CD14-positive monocyte (primary cell): ENCODE results near the gene ANP32A. TPM values are rescaled to one million over a fixed set of nuclear protein-coding genes. Genes with fewer than 3 reads are reported as not detected.

Experiments
- DNase-seq, 3 donors: peaks; one replicate each; pipeline ENCODE4 v3.0.0-alpha.2; 2011 to 2022
- H2AFZ ChIP-seq: 2 replicates; pipeline ENCODE4 v1.6.0; 2012; ENCODE audit warnings: mild to moderate bottlenecking, low read depth, low read length, inconsistent platforms; ENCODE audit not compliant: insufficient read depth, poor library complexity, severe bottlenecking
- H3K27ac ChIP-seq, 2 donors: 1 replicate in 1 of 2; 2 replicates in 1 of 2; pipeline ENCODE4 v1.5.1; 2012 to 2013; ENCODE audit warnings: low read length in 2 of 2, control low read depth in 1 of 2, inconsistent platforms in 1 of 2, low read depth in 1 of 2, mild to moderate bottlenecking in 1 of 2
- H3K27me3 ChIP-seq, 2 donors: one replicate each; pipeline versions ENCODE4 v1.6.0 to v1.6.1; 2011 to 2013; ENCODE audit warnings: low read length in 2 of 2; ENCODE audit not compliant: control insufficient read depth in 2 of 2, insufficient read depth in 2 of 2
- H3K36me3 ChIP-seq, 2 donors: replicated peaks in 1 of 2; 1 replicate in 1 of 2; 2 replicates in 1 of 2; pipeline versions ENCODE4 v1.5.1 to v1.6.1; 2012 to 2013; ENCODE audit warnings: low read length in 2 of 2, control low read depth in 1 of 2, inconsistent platforms in 1 of 2, mild to moderate bottlenecking in 1 of 2; ENCODE audit not compliant: insufficient read depth in 2 of 2, control insufficient read depth in 1 of 2
- H3K4me1 ChIP-seq, 2 donors: 1 replicate in 1 of 2; 2 replicates in 1 of 2; pipeline versions ENCODE4 v1.5.1 to v1.6.1; 2012 to 2013; ENCODE audit warnings: low read length in 2 of 2, control low read depth in 1 of 2, inconsistent platforms in 1 of 2, mild to moderate bottlenecking in 1 of 2, moderate library complexity in 1 of 2; ENCODE audit not compliant: insufficient read depth in 2 of 2, control insufficient read depth in 1 of 2
- H3K4me2 ChIP-seq: replicated peaks from 2 replicates; pipeline ENCODE3; 2012; ENCODE audit warnings: low read length, moderate library complexity, mild to moderate bottlenecking; ENCODE audit not compliant: poor library complexity, severe bottlenecking; ENCODE audit errors: extremely low read depth
- H3K4me3 ChIP-seq, 3 experiments: fragments of 200-600 bp in 1 of 3; sonication (generic) in 1 of 3; replicated peaks in 1 of 3; 1 replicate in 2 of 3; 2 replicates in 1 of 3; pipeline ENCODE4 v1.5.1; 2011 to 2013; ENCODE audit warnings: low read length in 3 of 3, mild to moderate bottlenecking in 3 of 3, control low read depth in 2 of 3, low read depth in 2 of 3, inconsistent platforms in 1 of 3, moderate library complexity in 1 of 3
- H3K79me2 ChIP-seq: 2 replicates; pipeline ENCODE4 v1.6.0; 2012; ENCODE audit warnings: mild to moderate bottlenecking, control low read depth, inconsistent platforms, low read length, moderate library complexity; ENCODE audit not compliant: insufficient read depth
- H3K9ac ChIP-seq: 2 replicates; pipeline ENCODE4 v1.6.0; 2017; ENCODE audit warnings: low read length, mild to moderate bottlenecking; ENCODE audit not compliant: insufficient read depth, poor library complexity, severe bottlenecking
- H3K9me3 ChIP-seq, 2 donors: replicated peaks in 1 of 2; 1 replicate in 1 of 2; 2 replicates in 1 of 2; pipeline versions ENCODE4 v1.5.1 to v1.6.1; 2012 to 2013; ENCODE audit warnings: low read length in 2 of 2, control low read depth in 1 of 2; ENCODE audit not compliant: control insufficient read depth in 1 of 2, insufficient read depth in 1 of 2
- H4K20me1 ChIP-seq: 2 replicates; pipeline ENCODE4 v1.6.0; 2012; ENCODE audit warnings: mild to moderate bottlenecking, low read length, control low read depth, moderate library complexity; ENCODE audit not compliant: insufficient read depth
- H3K27ac Mint-ChIP-seq, 7 donors: one replicate each; pipeline ENCODE4 v1.8.0; 2020; ENCODE audit warnings: mild to moderate bottlenecking in 7 of 7, mixed read lengths in 7 of 7, moderate library complexity in 6 of 7, inconsistent platforms in 2 of 7
- H3K27me3 Mint-ChIP-seq, 3 donors: one replicate each; pipeline ENCODE4 v1.8.0; 2021 to 2022; ENCODE audit warnings: low read depth in 3 of 3, mild to moderate bottlenecking in 3 of 3, mixed read lengths in 3 of 3, moderate library complexity in 3 of 3, inconsistent platforms in 1 of 3
- H3K36me3 Mint-ChIP-seq, 2 donors: one replicate each; pipeline ENCODE4 v1.8.0; 2020; ENCODE audit warnings: mixed read lengths in 2 of 2, inconsistent platforms in 1 of 2, mild to moderate bottlenecking in 1 of 2
- H3K4me1 Mint-ChIP-seq: one replicate; pipeline ENCODE4 v1.8.0; 2020; ENCODE audit warnings: mild to moderate bottlenecking, mixed read lengths
- H3K4me3 Mint-ChIP-seq, 2 donors: one replicate each; pipeline ENCODE4 v1.8.0; 2020; ENCODE audit warnings: mild to moderate bottlenecking in 2 of 2, mixed read lengths in 2 of 2, moderate library complexity in 1 of 2
- H3K9me3 Mint-ChIP-seq, 7 donors: one replicate each; pipeline ENCODE4 v1.8.0; 2020 to 2022; ENCODE audit warnings: mixed read lengths in 7 of 7, mild to moderate bottlenecking in 6 of 7, moderate library complexity in 6 of 7, inconsistent platforms in 2 of 7
- CTCF ChIP-seq: fragments of 200-600 bp; IDR thresholded peaks from one replicate; pipeline ENCODE4 v1.8.0; 2022; ENCODE audit warnings: antibody characterized with exemption, mild to moderate bottlenecking
- WGBS: methylation state at CpG from one replicate; pipeline ENCODE4 v1.1.5; 2013; ENCODE audit warnings: missing lambda C conversion rate; ENCODE audit not compliant: insufficient coverage; 5-methylcytosine and 5-hydroxymethylcytosine counted together
- intact Hi-C, 2 donors: fragments of 100-400 bp; cut with micrococcal nuclease; formaldehyde crosslinking; loops; one replicate each; pipeline versions ENCODE4 v1.15.0 to v1.15.1; 2023
- polyA plus RNA-seq, 3 donors: library from polyadenylated mRNA; depleted of rRNA in 1 of 3; unstranded in 2 of 3; stranded (reverse) in 1 of 3; fragments of 300-500 nt in 2 of 3; fragments of >200 nt in 1 of 3; fragmentation: Illumina TruSeq in 2 of 3; gene quantifications; 1 replicate in 2 of 3; 2 replicates in 1 of 3; pipeline ENCODE4 v1.2.3, GENCODE V29; 2012 to 2021

The ANP32A gene
- polyA plus RNA-seq, 3 donors, result 75.4 to 98.8 (median 86.8) TPM

GRCh38 chr15:68796576-68796975 lies 24.1 kb downstream of the ANP32A start:
- peaks cover 93 to 94% of the 10 kb centered on the region in 2 donors for H3K4me1 ChIP-seq
- no peaks in the 10 kb centered on the region for H3K27me3 ChIP-seq
- H3K4me3 ChIP-seq, result no peak overlapping the region
- Mint-ChIP-seq H3K27me3 (no peaks in the 10 kb centered on the region), H3K4me3 (no peak overlapping the region), H3K4me1 (peaks cover 98% of the 10 kb centered on the region), H3K36me3 (peaks cover 20 to 28% of the 10 kb centered on the region in 2 donors), H3K27ac (peak overlapping the region; percentile 73 to 94 (median 89)), H3K9me3 (no peaks in the 10 kb centered on the region)
- 94% methylated on average over 3 of the region's 6 CpGs for WGBS
- peak overlapping the region; percentile 87 to 92 for H3K27ac ChIP-seq
- H3K9ac ChIP-seq, result no peak overlapping the region
- H2AFZ ChIP-seq, result no peak overlapping the region
- no peaks in the 10 kb centered on the region for H3K36me3 ChIP-seq
- H3K4me2 ChIP-seq, result no peak overlapping the region
- no peak for DNase-seq
- H3K79me2 ChIP-seq, result peaks cover 94% of the 10 kb centered on the region
- H4K20me1 ChIP-seq, result peaks cover 70% of the 10 kb centered on the region
- intact Hi-C loops, result no loop called here
- no peaks in the 10 kb centered on the region for H3K9me3 ChIP-seq
- no peak for TF ChIP-seq CTCF

GRCh38 chr15:68795298-68795848 lies 25.3 kb downstream of the ANP32A start:
- Mint-ChIP-seq H3K27ac (peak overlapping the region; percentile 86 to 94 (median 90)), H3K9me3 (no peaks in the 10 kb centered on the region), H3K27me3 (peaks cover 0 to 2% (median 0%) of the 10 kb centered on the region in 3 donors), H3K4me1 (peaks cover 98% of the 10 kb centered on the region), H3K36me3 (peaks cover 17 to 26% of the 10 kb centered on the region in 2 donors), H3K4me3 (peak overlapping the region; percentile 77 to 86)
- peaks cover 95 to 97% of the 10 kb centered on the region in 2 donors for H3K4me1 ChIP-seq
- peak; percentile 75 to 89 (median 87) for DNase-seq
- no peaks in the 10 kb centered on the region for H3K27me3 ChIP-seq
- 1% methylated on average over 13 of the region's 20 CpGs for WGBS
- peak overlapping the region; percentile 18 to 71 (median 21) for H3K4me3 ChIP-seq
- peaks cover 0 to 2% of the 10 kb centered on the region in 2 donors for H3K36me3 ChIP-seq
- no peak for TF ChIP-seq CTCF
- peaks cover 70% of the 10 kb centered on the region for H4K20me1 ChIP-seq
- peak overlapping the region; percentile 87 to 92 for H3K27ac ChIP-seq
- peak overlapping the region; percentile 52 for H2AFZ ChIP-seq
- peak overlapping the region; percentile 83 for H3K4me2 ChIP-seq
- intact Hi-C loops, result loop anchor here in 1 of 2 donors (2.0 kb wide), 1 partner anchor 21 kb away; no protein-coding TSS in a partner anchor
- H3K9ac ChIP-seq, result peak overlapping the region; percentile 56
- H3K9me3 ChIP-seq, result no peaks in the 10 kb centered on the region
- peaks cover 94% of the 10 kb centered on the region for H3K79me2 ChIP-seq
